Testis (tissue), 2 donors: ENCODE measurements around the gene MYO7B.

ENCODE experiments used
- CTCF ChIP-seq, 3 experiments: fragments of 450-650 bp in 2 of 3; fragments of 200-600 bp in 1 of 3; sonication (generic) in 1 of 3; IDR thresholded peaks; one replicate each; pipeline ENCODE4 v1.5.1; 2016 to 2019; ENCODE audit warnings: antibody characterized with exemption in 3 of 3, mild to moderate bottlenecking in 2 of 3, moderate library complexity in 1 of 3
- POLR2A ChIP-seq: fragments of 450-650 bp; IDR thresholded peaks from one replicate; pipeline ENCODE4 v1.6.1; 2017; ENCODE audit warnings: antibody characterized with exemption, mild to moderate bottlenecking, moderate library complexity

DNA sequence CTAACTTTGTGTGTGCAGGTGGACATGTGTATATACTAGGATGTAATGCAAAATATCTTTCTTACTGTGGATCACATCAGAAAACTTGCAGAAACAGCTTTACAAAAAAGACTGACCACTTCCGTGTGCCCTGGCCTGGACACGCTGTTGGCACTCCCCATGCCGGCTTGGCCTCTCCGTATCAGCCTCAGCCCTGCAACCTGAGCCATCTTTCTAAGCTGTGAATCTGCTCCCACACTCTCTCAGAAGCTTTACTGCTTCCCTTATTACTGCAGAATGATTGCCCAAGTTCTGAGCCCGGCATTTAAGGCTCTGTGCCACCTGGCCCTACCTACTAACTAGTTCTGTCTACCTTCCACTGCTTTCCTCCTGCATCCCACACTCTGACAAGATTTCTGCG, 37.8 kb downstream of the MYO7B start:
- TF ChIP-seq CTCF (IDR thresholded peaks at IDR 0.05): no peak
- no peak for TF ChIP-seq POLR2A
